IPS-NIHi7 (cell line): Measurements from ENCODE around the gene NUMB.

ENCODE experiments used
- DNase-seq: peaks from one replicate; pipeline ENCODE4 v3.0.0; 2012; ENCODE audit warnings: mixed read lengths; ENCODE audit errors: extremely low spot score

NUMB gene

GRCh38 chr14:73245480-73246325 lies 212.6 kb downstream of the NUMB start:
- peak; percentile 75 for DNase-seq

GRCh38 chr14:73244541-73245290 lies 213.6 kb downstream of the NUMB start:
- no peak for DNase-seq

- DNase-seq, result no peak
Observed at GRCh38 chr14:73243748-73244147, 214.6 kb downstream of the NUMB start.

- no peak for DNase-seq
Observed at GRCh38 chr14:73243341-73243740, 215.0 kb downstream of the NUMB start.

GRCh38 chr14:73242357-73242901 lies 215.9 kb downstream of the NUMB start:
- no peak for DNase-seq

GRCh38 chr14:73241481-73242165 lies 216.7 kb downstream of the NUMB start:
- peak; percentile 45 for DNase-seq

GRCh38 chr14:73240816-73241480 lies 217.4 kb downstream of the NUMB start:
- DNase-seq, result no peak

GRCh38 chr14:73239393-73240241 lies 218.7 kb downstream of the NUMB start:
- DNase-seq, result peak; percentile 58

GRCh38 chr14:73238941-73239340 lies 219.4 kb downstream of the NUMB start:
- no peak for DNase-seq

- DNase-seq, result no peak
Observed at GRCh38 chr14:73238424-73238852, 219.9 kb downstream of the NUMB start.

- no peak for DNase-seq
Observed at GRCh38 chr14:73237786-73238423, 220.4 kb downstream of the NUMB start.

- DNase-seq, result no peak
Observed at GRCh38 chr14:73237219-73237785, 221.0 kb downstream of the NUMB start, which contains the start of gene PAPLN. TSS of gene PAPLN (plus strand) at chr14:73237506. CDS start at chr14:73239779, 2,273 bp downstream.

GRCh38 chr14:73236752-73237218 lies 221.6 kb downstream of the NUMB start:
- DNase-seq, result no peak

- no peak for DNase-seq
Observed at GRCh38 chr14:73236157-73236556, 222.2 kb downstream of the NUMB start.

- no peak for DNase-seq
Observed at GRCh38 chr14:73235531-73236155, 222.7 kb downstream of the NUMB start.

GRCh38 chr14:73234586-73235394 lies 223.6 kb downstream of the NUMB start:
- DNase-seq, result no peak

- DNase-seq, result no peak
Observed at GRCh38 chr14:73234029-73234428, 224.3 kb downstream of the NUMB start.

GRCh38 chr14:73233564-73233963 lies 224.8 kb downstream of the NUMB start:
- DNase-seq, result no peak
